Measurements from ENCODE around the gene F2RL3. TPM values are rescaled to one million over a fixed set of nuclear protein-coding genes. Genes with fewer than 3 reads are reported as not detected.
A peak's percentile ranks its signal among the peaks of the same experiment; 100 is the strongest.

F2RL3 gene
- total and polyA plus RNA-seq, 9 of the 15 experiments (the other 6 are each of a cell fraction or from before 2014, with no cell fraction given), result 1.4 to 27.6 (median 11.9) TPM

GRCh38 chr19:16897029-16897855, 8.4 kb downstream of the F2RL3 start (continued):
- TF ChIP-seq PKNOX1 (IDR thresholded peaks at IDR 0.05) (0 out of 2 replicates have a peak, but pooled peaks have one; percentile 14), CTBP1 (IDR thresholded peaks at IDR 0.05; ENCODE audit: borderline replicate concordance) (peak; percentile 69; the same call in 1 of the 2 replicates), ZNF436 (CRISPR knock-in tag; IDR thresholded peaks at IDR 0.05) (no peak), ESRRB (CRISPR knock-in tag; IDR thresholded peaks at IDR 0.05; ENCODE audit: borderline replicate concordance) (no peak), ELF2 (CRISPR knock-in tag; IDR thresholded peaks at IDR 0.05) (no peak), NFE2 (IDR thresholded peaks at IDR 0.05; ENCODE audit: low read depth) (no peak), ZNF277 (CRISPR knock-in tag; IDR thresholded peaks at IDR 0.05; ENCODE audit: borderline replicate concordance) (no peak), HINFP (tag; conservative IDR thresholded peaks at IDR 0.05; ENCODE audit: low read depth) (no peak), ETV1 (tag; conservative IDR thresholded peaks at IDR 0.05; ENCODE audit: low read depth) (no peak), ZNF41 (CRISPR knock-in tag; conservative IDR thresholded peaks at IDR 0.05) (no peak; the same call in 1 of the 2 replicates), NFIX (CRISPR knock-in tag; IDR thresholded peaks at IDR 0.05; ENCODE audit: low read depth) (no peak), NCOA4 (IDR thresholded peaks at IDR 0.05; ENCODE audit: partially characterized antibody) (no peak), EHMT2 (IDR thresholded peaks at IDR 0.05) (no peak), KDM2B (CRISPR knock-in tag; IDR thresholded peaks at IDR 0.05) (peak; percentile 95)
- TF ChIP-seq, protein P1, sequence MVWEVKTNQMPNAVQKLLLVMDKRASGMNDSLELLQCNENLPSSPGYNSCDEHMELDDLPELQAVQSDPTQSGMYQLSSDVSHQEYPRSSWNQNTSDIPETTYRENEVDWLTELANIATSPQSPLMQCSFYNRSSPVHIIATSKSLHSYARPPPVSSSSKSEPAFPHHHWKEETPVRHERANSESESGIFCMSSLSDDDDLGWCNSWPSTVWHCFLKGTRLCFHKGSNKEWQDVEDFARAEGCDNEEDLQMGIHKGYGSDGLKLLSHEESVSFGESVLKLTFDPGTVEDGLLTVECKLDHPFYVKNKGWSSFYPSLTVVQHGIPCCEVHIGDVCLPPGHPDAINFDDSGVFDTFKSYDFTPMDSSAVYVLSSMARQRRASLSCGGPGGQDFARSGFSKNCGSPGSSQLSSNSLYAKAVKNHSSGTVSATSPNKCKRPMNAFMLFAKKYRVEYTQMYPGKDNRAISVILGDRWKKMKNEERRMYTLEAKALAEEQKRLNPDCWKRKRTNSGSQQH (CRISPR knock-in tag; IDR thresholded peaks at IDR 0.05), result peak; percentile 80
- TF ChIP-seq, protein P2, sequence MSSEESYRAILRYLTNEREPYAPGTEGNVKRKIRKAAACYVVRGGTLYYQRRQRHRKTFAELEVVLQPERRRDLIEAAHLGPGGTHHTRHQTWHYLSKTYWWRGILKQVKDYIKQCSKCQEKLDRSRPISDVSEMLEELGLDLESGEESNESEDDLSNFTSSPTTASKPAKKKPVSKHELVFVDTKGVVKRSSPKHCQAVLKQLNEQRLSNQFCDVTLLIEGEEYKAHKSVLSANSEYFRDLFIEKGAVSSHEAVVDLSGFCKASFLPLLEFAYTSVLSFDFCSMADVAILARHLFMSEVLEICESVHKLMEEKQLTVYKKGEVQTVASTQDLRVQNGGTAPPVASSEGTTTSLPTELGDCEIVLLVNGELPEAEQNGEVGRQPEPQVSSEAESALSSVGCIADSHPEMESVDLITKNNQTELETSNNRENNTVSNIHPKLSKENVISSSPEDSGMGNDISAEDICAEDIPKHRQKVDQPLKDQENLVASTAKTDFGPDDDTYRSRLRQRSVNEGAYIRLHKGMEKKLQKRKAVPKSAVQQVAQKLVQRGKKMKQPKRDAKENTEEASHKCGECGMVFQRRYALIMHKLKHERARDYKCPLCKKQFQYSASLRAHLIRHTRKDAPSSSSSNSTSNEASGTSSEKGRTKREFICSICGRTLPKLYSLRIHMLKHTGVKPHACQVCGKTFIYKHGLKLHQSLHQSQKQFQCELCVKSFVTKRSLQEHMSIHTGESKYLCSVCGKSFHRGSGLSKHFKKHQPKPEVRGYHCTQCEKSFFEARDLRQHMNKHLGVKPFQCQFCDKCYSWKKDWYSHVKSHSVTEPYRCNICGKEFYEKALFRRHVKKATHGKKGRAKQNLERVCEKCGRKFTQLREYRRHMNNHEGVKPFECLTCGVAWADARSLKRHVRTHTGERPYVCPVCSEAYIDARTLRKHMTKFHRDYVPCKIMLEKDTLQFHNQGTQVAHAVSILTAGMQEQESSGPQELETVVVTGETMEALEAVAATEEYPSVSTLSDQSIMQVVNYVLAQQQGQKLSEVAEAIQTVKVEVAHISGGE (CRISPR knock-in tag; IDR thresholded peaks at IDR 0.05), result no peak
